HG03196 (cell line): ENCODE results near the gene HLA-DPA1.

Source experiments
- ATAC-seq: cut with Tn5 transposase; IDR thresholded peaks from one replicate; pipeline ENCODE4 v1.9.1; 2021; ENCODE audit not compliant: unreplicated experiment

The HLA-DPA1 gene

GRCh38 chr6:33088931-33089620, 15.6 kb upstream of the HLA-DPA1 start:
- no peak for ATAC-seq

DNA sequence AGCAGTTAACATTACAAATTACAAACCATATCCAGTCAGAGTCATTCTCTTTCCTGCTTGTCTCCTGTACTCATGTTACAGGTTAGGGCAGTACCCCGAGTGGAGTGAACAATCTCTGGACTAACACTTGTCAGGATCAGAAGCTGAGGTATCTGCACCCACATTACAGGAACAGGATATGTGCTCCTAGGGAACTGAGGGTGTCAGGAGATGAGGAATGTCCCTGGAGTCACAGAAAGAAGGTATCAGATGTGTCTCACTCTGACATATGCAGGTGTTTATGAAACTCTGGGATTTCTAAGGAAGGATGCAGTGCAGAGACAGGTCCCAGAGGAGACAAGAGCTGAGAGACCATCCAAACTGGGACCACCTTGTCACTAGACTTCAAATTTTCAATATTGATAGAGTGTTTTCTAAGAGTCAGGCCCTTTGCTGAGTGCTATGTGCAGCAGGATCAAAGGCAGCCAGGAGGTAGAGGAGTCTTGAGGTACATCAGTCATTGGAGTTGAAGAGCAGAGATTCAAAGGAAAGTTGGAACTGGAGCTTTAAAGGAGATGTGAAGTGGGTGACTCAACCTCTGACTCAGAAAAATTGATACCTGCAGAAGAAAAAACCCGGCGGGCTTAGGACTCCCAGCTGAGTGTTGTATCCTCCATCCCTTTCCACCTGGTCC, 14.9 kb upstream of the HLA-DPA1 start:
- no peak for ATAC-seq

GRCh38 chr6:33085627-33086026, 12.2 kb upstream of the HLA-DPA1 start:
- ATAC-seq = no peak

- no peak for ATAC-seq
Observed at GRCh38 chr6:33082702-33083101, 9.3 kb upstream of the HLA-DPA1 start.

GRCh38 chr6:33081098-33081824, 7.8 kb upstream of the HLA-DPA1 start:
- ATAC-seq = no peak

- no peak for ATAC-seq
Observed at GRCh38 chr6:33080127-33081089, 7.0 kb upstream of the HLA-DPA1 start.

DNA sequence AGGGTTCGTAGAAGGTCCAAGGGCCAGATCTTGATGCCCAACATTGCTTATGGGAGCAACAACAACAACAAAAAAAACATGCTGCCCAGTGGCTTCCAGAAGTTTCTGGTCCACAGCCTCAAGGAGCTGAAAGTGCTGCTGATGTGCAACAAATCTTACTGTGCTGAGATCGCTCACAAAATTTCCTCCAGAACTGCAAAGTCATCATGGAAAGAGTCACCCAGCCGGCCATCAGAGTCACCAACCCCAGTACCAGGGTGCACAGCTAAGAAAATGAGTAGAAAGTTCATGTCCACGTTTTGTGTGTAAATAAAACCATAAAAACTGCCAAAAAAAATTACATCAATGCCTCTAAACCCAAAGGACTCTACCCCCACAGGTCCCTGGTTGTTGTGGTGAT, 6.1 kb upstream of the HLA-DPA1 start:
- ATAC-seq = no peak

DNA sequence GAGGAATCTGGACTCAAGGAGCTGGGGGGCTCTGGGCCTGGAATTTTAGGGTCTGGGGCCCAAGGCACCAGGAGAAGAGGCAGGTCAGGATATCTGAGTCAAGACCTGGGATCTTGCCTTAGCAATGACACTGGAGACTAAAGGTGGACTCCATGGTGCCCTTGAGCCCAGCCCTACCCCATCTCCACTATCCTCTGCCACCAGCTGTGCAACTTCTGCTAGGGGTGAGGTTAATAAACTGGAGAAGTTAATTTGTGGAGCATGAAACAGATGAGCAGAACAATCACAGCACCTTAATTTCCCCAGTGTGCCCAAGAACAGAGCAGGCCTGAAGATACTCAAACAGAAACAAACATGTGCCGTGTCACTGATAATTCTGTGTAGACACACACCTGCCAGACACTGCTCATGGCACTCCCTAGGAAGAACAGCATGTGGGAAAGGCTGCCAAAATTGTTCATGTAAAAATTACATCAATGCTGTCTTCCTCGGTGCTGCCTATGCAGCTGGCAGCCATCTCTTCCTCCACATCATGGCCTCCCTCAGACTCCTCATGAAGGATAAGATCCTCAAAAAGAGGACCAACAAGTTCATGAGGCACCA, 5.6 kb upstream of the HLA-DPA1 start:
- ATAC-seq = no peak

DNA sequence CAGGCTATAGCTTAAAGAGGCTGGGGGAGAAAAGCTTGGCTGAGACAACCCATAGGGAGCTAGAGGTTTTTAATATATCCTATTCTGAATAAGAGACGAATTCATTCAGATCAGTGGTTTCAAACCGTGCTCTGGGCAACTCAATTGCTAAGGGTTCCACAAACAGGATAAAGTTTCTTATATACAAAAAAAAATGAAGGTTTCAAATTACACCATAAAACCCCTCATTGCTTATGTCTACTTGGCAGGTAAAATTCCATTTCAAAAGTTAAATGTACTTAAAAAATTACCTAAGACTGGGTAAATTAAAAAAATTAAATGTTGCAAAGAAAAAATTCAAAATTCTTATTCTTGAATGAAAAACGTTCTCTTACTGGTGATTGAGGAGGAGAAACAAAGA, 5.0 kb upstream of the HLA-DPA1 start:
- ATAC-seq = no peak

- ATAC-seq = no peak
Observed at GRCh38 chr6:33077908-33078307, 4.5 kb upstream of the HLA-DPA1 start.

DNA sequence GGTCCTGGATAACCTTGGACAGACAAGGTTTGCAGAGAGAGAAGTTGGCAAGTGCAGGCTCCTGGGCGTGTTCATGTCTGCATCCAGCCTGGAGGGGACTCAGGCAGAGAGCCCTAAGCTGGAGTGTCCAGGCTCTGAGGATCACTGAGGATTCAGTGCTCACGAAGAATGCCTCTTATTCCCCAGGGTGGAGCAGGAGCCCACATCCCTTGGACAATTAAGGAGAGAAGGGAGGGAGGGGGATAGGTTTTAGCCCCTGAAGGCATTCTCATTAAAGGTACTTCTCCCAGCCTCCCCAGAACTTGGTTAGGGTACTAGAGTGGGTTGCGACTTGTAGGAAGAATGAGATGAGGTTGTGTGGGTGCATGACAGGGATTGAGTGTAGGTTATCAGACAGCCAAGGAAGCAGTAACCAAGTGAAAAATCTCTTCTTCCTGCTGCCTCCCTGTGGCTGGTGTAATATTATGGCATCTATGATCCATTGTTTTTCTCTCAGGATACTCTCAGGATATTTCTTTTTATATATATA, 3.0 kb upstream of the HLA-DPA1 start:
- no peak for ATAC-seq

- ATAC-seq = peak; percentile 66
Observed at GRCh38 chr6:33075568-33076405, 2.3 kb upstream of the HLA-DPA1 start, which contains the start of gene HLA-DPB1. HLA-DPB1 (plus strand) TSS chr6:33075990; CDS start chr6:33076042, 52 bp downstream.

GRCh38 chr6:33075208-33075567, 1.7 kb upstream of the HLA-DPA1 start:
- ATAC-seq = peak; percentile 7

- ATAC-seq = no peak
Observed at GRCh38 chr6:33072508-33073100, 845 bp downstream of the HLA-DPA1 start.

DNA sequence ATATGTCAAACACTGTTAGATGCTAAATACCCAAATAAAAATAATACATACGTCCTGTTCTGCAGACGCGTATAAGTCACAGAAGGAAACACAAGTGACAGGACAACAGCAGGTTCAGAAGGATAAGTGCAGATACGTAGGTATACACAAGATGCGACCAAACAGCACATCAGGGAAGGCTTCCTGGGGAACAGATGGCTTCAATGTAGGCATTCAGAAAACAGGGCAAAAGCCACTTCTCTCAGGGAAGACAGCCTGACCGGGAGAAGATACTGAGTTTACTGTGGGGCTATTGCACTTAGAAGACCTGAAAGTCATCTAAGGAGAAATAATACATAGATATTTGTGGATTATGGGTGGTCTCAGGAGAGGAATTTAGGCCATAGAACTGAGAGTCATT, 1.9 kb downstream of the HLA-DPA1 start:
- ATAC-seq = no peak

GRCh38 chr6:33070909-33071308, 2.5 kb downstream of the HLA-DPA1 start:
- no peak for ATAC-seq

GRCh38 chr6:33069021-33069738, 4.3 kb downstream of the HLA-DPA1 start:
- no peak for ATAC-seq

GRCh38 chr6:33066917-33067521, 6.4 kb downstream of the HLA-DPA1 start:
- ATAC-seq = no peak
